Measurements from ENCODE around the gene SRPK2.

GRCh38 chr7:105304040-105304895 is 84.5 kb downstream of the SRPK2 start:
- TF ChIP-seq CTCF (IDR thresholded peaks at IDR 0.05; ENCODE audit: low read length) (no peak), EZH2 (IDR thresholded peaks at IDR 0.05; ENCODE audit: borderline replicate concordance, low read length) (no peak)

All from OCI-LY1 (cell line).